Peyer's patch (tissue), 4 donors: Measurements from ENCODE around the gene GGTA1. TPM values are rescaled to one million over a fixed set of nuclear protein-coding genes. Genes with fewer than 3 reads are reported as not detected.

ENCODE experiments used
- DNase-seq, 3 donors: peaks; one replicate each; pipeline ENCODE4 v3.0.0-alpha.2; 2017 to 2019
- H3K27ac ChIP-seq, 4 donors: fragments of 200-600 bp; sonication (generic); one replicate each; pipeline ENCODE4 v1.5.1; 2016 to 2019
- H3K27me3 ChIP-seq, 2 donors: fragments of 200-600 bp; sonication (generic); one replicate each; pipeline ENCODE4 v1.5.1; 2019
- H3K36me3 ChIP-seq, 3 donors: fragments of 200-600 bp; sonication (generic); one replicate each; pipeline ENCODE4 v1.5.1; 2016 to 2019
- H3K4me1 ChIP-seq, 4 donors: fragments of 200-600 bp; sonication (generic); one replicate each; pipeline ENCODE4 v1.5.1; 2016 to 2019
- H3K4me3 ChIP-seq, 4 donors: fragments of 200-600 bp; sonication (generic); 1 replicate in 3 of 4; 2 replicates in 1 of 4; pipeline ENCODE4 v1.5.1; 2016 to 2019; ENCODE audit warnings: mild to moderate bottlenecking in 1 of 4
- H3K9me3 ChIP-seq, 4 donors: fragments of 200-600 bp; sonication (generic); one replicate each; pipeline ENCODE4 v1.5.1; 2016 to 2019; ENCODE audit warnings: mild to moderate bottlenecking in 1 of 4
- POLR2A ChIP-seq, 2 donors: fragments of 450-650 bp; IDR thresholded peaks; one replicate each; pipeline ENCODE4 v1.5.1; 2017; ENCODE audit warnings: antibody characterized with exemption in 2 of 2, mild to moderate bottlenecking in 2 of 2, moderate library complexity in 2 of 2
- total RNA-seq, 4 donors: library from RNA; depleted of rRNA; stranded (reverse); fragments of >200 nt; gene quantifications; one replicate each; pipeline ENCODE4 v1.1.0, GENCODE V29; 2016
- TF ChIP-seq, protein P1 (sequence below), 6 experiments: fragments of 450-650 bp in 4 of 6; fragments of 200-600 bp in 2 of 6; sonication (generic) in 1 of 6; IDR thresholded peaks; one replicate each; pipeline ENCODE4 v1.5.1; 2017 to 2019; ENCODE audit warnings: antibody characterized with exemption in 6 of 6, mild to moderate bottlenecking in 3 of 6, moderate library complexity in 1 of 6

The GGTA1 gene
- total RNA-seq, 4 donors from 2014 or later, result 0.88 to 12.4 (median 2.6) TPM

- H3K4me3 ChIP-seq, result peak overlapping the region in 3 of 4 donors; percentile 49 to 57 (median 56)
- DNase-seq, result peak in 2 of 3 donors; percentile 59 to 77
- H3K36me3 ChIP-seq, result no peaks in the 10 kb centered on the region
- TF ChIP-seq, protein P1, sequence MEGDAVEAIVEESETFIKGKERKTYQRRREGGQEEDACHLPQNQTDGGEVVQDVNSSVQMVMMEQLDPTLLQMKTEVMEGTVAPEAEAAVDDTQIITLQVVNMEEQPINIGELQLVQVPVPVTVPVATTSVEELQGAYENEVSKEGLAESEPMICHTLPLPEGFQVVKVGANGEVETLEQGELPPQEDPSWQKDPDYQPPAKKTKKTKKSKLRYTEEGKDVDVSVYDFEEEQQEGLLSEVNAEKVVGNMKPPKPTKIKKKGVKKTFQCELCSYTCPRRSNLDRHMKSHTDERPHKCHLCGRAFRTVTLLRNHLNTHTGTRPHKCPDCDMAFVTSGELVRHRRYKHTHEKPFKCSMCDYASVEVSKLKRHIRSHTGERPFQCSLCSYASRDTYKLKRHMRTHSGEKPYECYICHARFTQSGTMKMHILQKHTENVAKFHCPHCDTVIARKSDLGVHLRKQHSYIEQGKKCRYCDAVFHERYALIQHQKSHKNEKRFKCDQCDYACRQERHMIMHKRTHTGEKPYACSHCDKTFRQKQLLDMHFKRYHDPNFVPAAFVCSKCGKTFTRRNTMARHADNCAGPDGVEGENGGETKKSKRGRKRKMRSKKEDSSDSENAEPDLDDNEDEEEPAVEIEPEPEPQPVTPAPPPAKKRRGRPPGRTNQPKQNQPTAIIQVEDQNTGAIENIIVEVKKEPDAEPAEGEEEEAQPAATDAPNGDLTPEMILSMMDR (IDR thresholded peaks at IDR 0.05), result peak in 5 of 6 experiments; percentile 44 to 59 (median 56)
- TF ChIP-seq POLR2A (IDR thresholded peaks at IDR 0.05), result no peak
- H3K27me3 ChIP-seq, result no peaks in the 10 kb centered on the region
- H3K4me1 ChIP-seq, result peaks cover 0 to 25% (median 11%) of the 10 kb centered on the region in 4 donors
- no peaks in the 10 kb centered on the region for H3K9me3 ChIP-seq
- H3K27ac ChIP-seq, result peak overlapping the region in 1 of 4 donors; percentile 39
These were observed 1.5 kb downstream of the GGTA1 start for GRCh38 chr9:121498150-121498486.

GRCh38 chr9:121495976-121496375 is 3.7 kb downstream of the GGTA1 start:
- no peaks in the 10 kb centered on the region for H3K36me3 ChIP-seq
- TF ChIP-seq, protein P1 (IDR thresholded peaks at IDR 0.05), result no peak
- TF ChIP-seq POLR2A (IDR thresholded peaks at IDR 0.05), result no peak
- H3K9me3 ChIP-seq, result no peaks in the 10 kb centered on the region
- no peak overlapping the region for H3K4me3 ChIP-seq
- H3K27me3 ChIP-seq, result no peaks in the 10 kb centered on the region
- H3K4me1 ChIP-seq, result peaks cover 0 to 25% (median 11%) of the 10 kb centered on the region in 4 donors
- no peak overlapping the region for H3K27ac ChIP-seq
- DNase-seq, result no peak

- TF ChIP-seq, protein P1 (IDR thresholded peaks at IDR 0.05), result no peak
- TF ChIP-seq POLR2A (IDR thresholded peaks at IDR 0.05), result no peak
These were observed 5.5 kb downstream of the GGTA1 start for GRCh38 chr9:121494192-121494591.

GRCh38 chr9:121491111-121491510 is 8.5 kb downstream of the GGTA1 start:
- Histone ChIP-seq H3K9me3 (no peaks in the 10 kb centered on the region), H3K27ac (no peak overlapping the region), H3K27me3 (no peaks in the 10 kb centered on the region), H3K36me3 (no peaks in the 10 kb centered on the region), H3K4me3 (no peak overlapping the region), H3K4me1 (peaks cover 0 to 4% (median 0%) of the 10 kb centered on the region in 4 donors)
- TF ChIP-seq POLR2A (IDR thresholded peaks at IDR 0.05), result no peak
- TF ChIP-seq, protein P1 (IDR thresholded peaks at IDR 0.05), result no peak
- no peak for DNase-seq

More at GRCh38 chr9:121494192-121494591, 5.5 kb downstream of the GGTA1 start:
- Histone ChIP-seq H3K4me1 (peaks cover 0 to 11% (median 5%) of the 10 kb centered on the region in 4 donors), H3K27me3 (no peaks in the 10 kb centered on the region), H3K4me3 (no peak overlapping the region), H3K27ac (peak overlapping the region in 1 of 4 donors; percentile 35), H3K9me3 (no peaks in the 10 kb centered on the region), H3K36me3 (no peaks in the 10 kb centered on the region)
- DNase-seq, result peak in 1 of 3 donors; percentile 27

GRCh38 chr9:121489344-121489743 is 10.3 kb downstream of the GGTA1 start:
- no peaks in the 10 kb centered on the region for H3K27me3 ChIP-seq
- H3K36me3 ChIP-seq, result no peaks in the 10 kb centered on the region
- no peak overlapping the region for H3K4me3 ChIP-seq
- H3K27ac ChIP-seq, result no peak overlapping the region
- TF ChIP-seq, protein P1 (IDR thresholded peaks at IDR 0.05), result no peak
- no peak for TF ChIP-seq POLR2A (IDR thresholded peaks at IDR 0.05)
- no peak for DNase-seq
- H3K9me3 ChIP-seq, result no peaks in the 10 kb centered on the region
- peaks cover 0 to 12% (median 0%) of the 10 kb centered on the region in 4 donors for H3K4me1 ChIP-seq

DNA sequence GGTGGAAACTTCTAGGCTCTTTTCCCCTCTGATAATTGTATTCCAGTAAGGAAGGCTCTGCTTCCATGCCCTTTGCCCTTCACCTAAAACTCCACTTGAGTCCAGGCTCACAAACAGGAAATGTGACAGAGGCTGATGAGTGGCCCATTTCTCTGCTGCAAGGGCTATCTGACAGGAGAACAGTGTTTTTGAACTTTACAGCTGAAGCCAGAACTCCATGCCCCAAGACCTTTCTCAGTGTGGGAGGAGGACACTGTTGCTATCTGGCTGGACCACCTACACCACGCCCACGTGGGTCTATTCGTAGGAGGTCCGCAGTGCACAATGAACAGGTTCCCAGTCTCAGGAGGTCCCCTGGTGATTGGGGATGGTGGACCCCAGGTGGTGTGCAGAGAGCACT is 13.6 kb downstream of the GGTA1 start:
- Histone ChIP-seq H3K9me3 (no peaks in the 10 kb centered on the region), H3K27ac (peak overlapping the region in 3 of 4 donors; percentile 17 to 53 (median 51)), H3K27me3 (no peaks in the 10 kb centered on the region), H3K36me3 (no peaks in the 10 kb centered on the region), H3K4me1 (peaks cover 0 to 12% (median 0%) of the 10 kb centered on the region in 4 donors), H3K4me3 (no peak overlapping the region)
- no peak for DNase-seq
- TF ChIP-seq, protein P1 (IDR thresholded peaks at IDR 0.05), result no peak
- no peak for TF ChIP-seq POLR2A (IDR thresholded peaks at IDR 0.05)
